ENCODE results near the gene GLE1. TPM values are rescaled to one million over a fixed set of nuclear protein-coding genes. Genes with fewer than 3 reads are reported as not detected.

GLE1 gene
- total RNA-seq, 1 donor from 2014 or later: 19.0 TPM

- no peak for DNase-seq (ENCODE audit: low spot score)
These were observed 82.9 kb downstream of the GLE1 start for GRCh38 chr9:128587453-128587852.

GRCh38 chr9:128588581-128589233, 84.2 kb downstream of the GLE1 start:
- no peak for DNase-seq (ENCODE audit: low spot score)

Other genes with a start within 250 kb of the GLE1 start
- 130 TPM for gene GOLGA2, start 228.7 kb upstream of the GLE1 start, total RNA-seq
- 16.0 TPM for gene SWI5, start 228.4 kb upstream of the GLE1 start, total RNA-seq
- 25.0 TPM for gene TRUB2, start 182.3 kb upstream of the GLE1 start, total RNA-seq
- gene COQ4, start 181.9 kb upstream of the GLE1 start, total RNA-seq: 25.7 TPM
- gene SLC27A4, start 164.2 kb upstream of the GLE1 start, total RNA-seq: 27.9 TPM
- gene URM1, start 133.3 kb upstream of the GLE1 start, total RNA-seq: 55.7 TPM
- 46.0 TPM for gene CERCAM, start 83.9 kb upstream of the GLE1 start, total RNA-seq
- 18.6 TPM for gene ODF2, start 48.7 kb upstream of the GLE1 start, total RNA-seq
- gene SPTAN1, start 47.9 kb downstream of the GLE1 start, total RNA-seq: 361 TPM
- 9.8 TPM for gene DYNC2I2, start 152.1 kb downstream of the GLE1 start, total RNA-seq
- gene SET, start 184.5 kb downstream of the GLE1 start, total RNA-seq: 197 TPM
- 14.7 TPM for gene PKN3, start 197.8 kb downstream of the GLE1 start, total RNA-seq
- 18.4 TPM for gene ZDHHC12, start 219.4 kb downstream of the GLE1 start, total RNA-seq